NCI-H510A (cell line): ENCODE measurements around the gene SNX13.

ENCODE experiments used
- DNase-seq: peaks from one replicate; lab custom pipeline; 2025; lab: John Stamatoyannopoulos, UW

The SNX13 gene

GRCh38 chr7:17947620-17948019 is 7.3 kb upstream of the SNX13 start:
- no peak for DNase-seq

GRCh38 chr7:17946591-17946990 is 6.3 kb upstream of the SNX13 start:
- no peak for DNase-seq

- DNase-seq, result no peak
These were observed 4.4 kb upstream of the SNX13 start for GRCh38 chr7:17944720-17945119.

GRCh38 chr7:17943006-17943405 is 2.7 kb upstream of the SNX13 start:
- no peak for DNase-seq

- no peak for DNase-seq
These were observed 1.9 kb upstream of the SNX13 start for GRCh38 chr7:17942231-17942630.

- peak; percentile 10 for DNase-seq
These were observed 697 bp upstream of the SNX13 start for GRCh38 chr7:17940951-17941431.

GRCh38 chr7:17939606-17940301 is 540 bp downstream of the SNX13 start:
- DNase-seq, result peak; percentile 7

GRCh38 chr7:17939211-17939605 is 1.1 kb downstream of the SNX13 start:
- DNase-seq, result no peak

GRCh38 chr7:17937506-17938120 is 2.7 kb downstream of the SNX13 start:
- DNase-seq, result no peak

GRCh38 chr7:17936321-17936720 is 4.0 kb downstream of the SNX13 start:
- DNase-seq, result no peak

GRCh38 chr7:17934612-17935240 is 5.6 kb downstream of the SNX13 start:
- no peak for DNase-seq

GRCh38 chr7:17934094-17934493 is 6.2 kb downstream of the SNX13 start:
- DNase-seq, result no peak

GRCh38 chr7:17932770-17933169 is 7.5 kb downstream of the SNX13 start:
- DNase-seq, result no peak

GRCh38 chr7:17931069-17931468 is 9.2 kb downstream of the SNX13 start:
- no peak for DNase-seq

GRCh38 chr7:17930546-17930945 is 9.7 kb downstream of the SNX13 start:
- no peak for DNase-seq

- no peak for DNase-seq
These were observed 10.5 kb downstream of the SNX13 start for GRCh38 chr7:17929647-17930395.

- DNase-seq, result no peak
These were observed 12.2 kb downstream of the SNX13 start for GRCh38 chr7:17928055-17928454.

GRCh38 chr7:17921857-17922416 is 18.4 kb downstream of the SNX13 start:
- no peak for DNase-seq

GRCh38 chr7:17917842-17918241 is 22.5 kb downstream of the SNX13 start:
- no peak for DNase-seq

GRCh38 chr7:17916786-17917185 is 23.5 kb downstream of the SNX13 start:
- DNase-seq, result no peak

GRCh38 chr7:17915796-17916195 is 24.5 kb downstream of the SNX13 start:
- DNase-seq, result no peak

- DNase-seq, result no peak
These were observed 25.1 kb downstream of the SNX13 start for GRCh38 chr7:17915168-17915567.
